ENCODE results near the gene VCX3B. TPM values are rescaled to one million over a fixed set of nuclear protein-coding genes. Genes with fewer than 3 reads are reported as not detected.

VCX3B gene
- total and polyA plus RNA-seq, 2 of the 4 experiments (the other 2 are of a cell fraction) = not detected

- Histone ChIP-seq H2BK20ac (ENCODE audit: low read depth, low read length) (no peak overlapping the region), H3K23ac (ENCODE audit: low read depth, low read length) (no peak overlapping the region), H3K36me3 (ENCODE audit: control insufficient read depth, insufficient read depth, low read length) (no peaks in the 10 kb centered on the region), H4K8ac (ENCODE audit: low read depth in 2 of 2, low read length in 2 of 2) (no peak overlapping the region), H3K4me2 (ENCODE audit: low read depth, low read length) (no peak overlapping the region), H3K56ac (ENCODE audit: extremely low read depth, insufficient read depth, low read length) (no peak overlapping the region), H3K4me1 (ENCODE audit: control insufficient read depth, insufficient read depth, low read length) (no peaks in the 10 kb centered on the region), H2AFZ (replicated peaks; ENCODE audit: low read length, poor library complexity) (no peak overlapping the region), H3K4ac (ENCODE audit: low read depth, low read length) (no peak overlapping the region), H3K79me1 (ENCODE audit: low read depth in 1 of 2, low read length in 2 of 2) (no peaks in the 10 kb centered on the region), H4K20me1 (ENCODE audit: insufficient read depth, low read length) (no peaks in the 10 kb centered on the region), H2AK9ac (replicated peaks; ENCODE audit: low read depth, low read length, poor library complexity) (no peak overlapping the region), H3K18ac (ENCODE audit: low read depth, low read length) (no peak overlapping the region), H3K14ac (replicated peaks; ENCODE audit: low read depth, low read length) (no peak overlapping the region), H3K27me3 (ENCODE audit: control insufficient read depth, insufficient read depth, low read length) (no peaks in the 10 kb centered on the region), H2BK15ac (ENCODE audit: low read depth, low read length) (no peak overlapping the region), H3K9me1 (ENCODE audit: insufficient read depth, low read length) (no peaks in the 10 kb centered on the region), H4K5ac (ENCODE audit: low read depth, low read length) (no peak overlapping the region), H2BK120ac (ENCODE audit: low read depth, low read length) (no peak overlapping the region), H4K91ac (ENCODE audit: insufficient read depth, low read depth, low read length) (no peak overlapping the region), H3K9me3 (ENCODE audit: control insufficient read depth, insufficient read depth, low read length) (peaks cover 12% of the 10 kb centered on the region), H2AK5ac (ENCODE audit: low read depth, low read length) (no peak overlapping the region), H2BK5ac (ENCODE audit: low read depth, low read length, poor library complexity, severe bottlenecking) (no peak overlapping the region), H3K4me3 (ENCODE audit: insufficient read depth, low read depth, low read length) (no peak overlapping the region), H3K9ac (ENCODE audit: low read depth, low read length) (no peak overlapping the region), H3K27ac (ENCODE audit: insufficient read depth, low read length) (no peak overlapping the region)
- ChIA-PET POLR2A (ENCODE audit: unreplicated experiment) (no interaction called here), CTCF (no interaction called here)
- dilution Hi-C loops (cut with HindIII; ENCODE audit: low sequenced_read_pairs, unreplicated experiment) = no loop called here
- DNase-seq = no peak
- intact Hi-C loops (cut with micrococcal nuclease) = no loop called here
- ATAC-seq (ENCODE audit: low read depth) = no peak
- no CpG with 5 or more reads among the region's 3 CpGs for WGBS, 2 experiments (ENCODE audit: extremely low coverage in 2 of 2, insufficient read length in 1 of 2)
- TF ChIP-seq CHD1 (IDR thresholded peaks at IDR 0.05; ENCODE audit: low read depth, low read length) (no peak), BHLHE40 (IDR thresholded peaks at IDR 0.05; ENCODE audit: low read depth, low read length) (no peak), CEBPB (IDR thresholded peaks at IDR 0.05; ENCODE audit: low read depth, low read length) (no peak), MXI1 (IDR thresholded peaks at IDR 0.05; ENCODE audit: borderline replicate concordance, low read depth, low read length) (no peak), POLR2A (IDR thresholded peaks at IDR 0.05; ENCODE audit: low read depth, low read length) (no peak), USF2 (IDR thresholded peaks at IDR 0.05; ENCODE audit: low read depth, low read length) (no peak), MAFK (IDR thresholded peaks at IDR 0.05; ENCODE audit: low read depth, low read length) (no peak), RCOR1 (IDR thresholded peaks at IDR 0.05; ENCODE audit: insufficient replicate concordance, low read length) (no peak), NFE2L2 (IDR thresholded peaks at IDR 0.05; ENCODE audit: low read depth, low read length) (no peak), RAD21 (IDR thresholded peaks at IDR 0.05; ENCODE audit: low read length) (no peak), SMC3 (IDR thresholded peaks at IDR 0.05; ENCODE audit: low read depth, low read length) (no peak), RFX5 (IDR thresholded peaks at IDR 0.05; ENCODE audit: low read depth, low read length) (no peak), MAZ (IDR thresholded peaks at IDR 0.05; ENCODE audit: borderline replicate concordance, low read depth, low read length) (no peak), ELK1 (IDR thresholded peaks at IDR 0.05; ENCODE audit: borderline replicate concordance, low read depth, low read length) (no peak), CTCF (conservative IDR thresholded peaks at IDR 0.05; ENCODE audit: low read depth, low read length) (no peak), FOS (IDR thresholded peaks at IDR 0.05; ENCODE audit: low read depth, low read length) (no peak)
- in situ Hi-C loops (cut with MboI; ENCODE audit: low sequenced_read_pairs) = loop anchor here (25.0 kb wide), 1 partner anchor 91 kb away; no protein-coding TSS in a partner anchor
- BruUV-seq (replicated peaks) = no TSS peak
Measured at GRCh38 chrX:8453611-8454010, 11.0 kb upstream of the VCX3B start.

Data from IMR-90 (cell line).